PC-3 (cell line): Measurements from ENCODE around the gene DPF1.

Experiments
- EZH2 ChIP-seq: fragments of 300-600 bp; sonication (generic); IDR thresholded peaks from one replicate; pipeline ENCODE4 v1.6.1; 2017; ENCODE audit warnings: antibody characterized with exemption, mild to moderate bottlenecking, low read length; ENCODE audit not compliant: unreplicated experiment
- EZH2phosphoT487 ChIP-seq: fragments of 300-600 bp; sonication (generic); IDR thresholded peaks from 2 replicates; pipeline ENCODE4 v1.6.1; 2018; ENCODE audit warnings: mild to moderate bottlenecking, antibody characterized with exemption, low read length, borderline replicate concordance
- TF ChIP-seq, protein P1 (sequence below): fragments of 300-600 bp; sonication (generic); conservative IDR thresholded peaks from 2 replicates; pipeline ENCODE4 v1.5.1; 2017; ENCODE audit warnings: antibody characterized with exemption, low read depth, mild to moderate bottlenecking, low read length

DNA sequence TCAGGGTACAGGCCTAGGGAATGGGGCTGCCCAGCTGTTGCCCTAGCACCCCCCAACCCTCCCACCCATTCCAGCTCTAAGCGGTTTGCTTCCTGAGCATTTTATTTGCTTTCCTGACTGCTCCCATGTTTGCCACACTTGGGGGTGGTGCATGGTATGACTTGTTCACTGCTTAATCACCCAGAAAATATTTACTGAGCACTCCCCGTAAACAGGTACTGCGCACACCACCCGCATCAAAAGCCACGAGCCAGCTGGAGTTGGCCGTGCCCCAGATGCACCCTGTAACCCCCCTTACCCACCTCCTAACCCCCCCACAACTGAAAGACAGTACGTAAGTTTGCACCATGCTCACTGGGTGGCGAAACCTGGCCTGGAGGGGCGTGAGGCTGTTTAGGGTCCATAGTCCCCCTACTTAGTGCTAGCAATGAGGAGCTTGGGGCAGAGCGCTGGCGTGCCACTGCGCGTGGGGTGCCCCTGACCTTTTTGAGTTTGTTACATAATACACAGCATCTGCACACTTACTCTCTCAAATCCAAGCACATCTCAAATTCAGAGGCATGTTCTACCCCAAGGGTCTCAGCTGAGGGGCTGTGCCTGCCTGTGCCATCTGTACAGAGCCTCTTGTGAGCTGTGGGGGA lies 29.8 kb downstream of the DPF1 start:
- TF ChIP-seq, protein P1, sequence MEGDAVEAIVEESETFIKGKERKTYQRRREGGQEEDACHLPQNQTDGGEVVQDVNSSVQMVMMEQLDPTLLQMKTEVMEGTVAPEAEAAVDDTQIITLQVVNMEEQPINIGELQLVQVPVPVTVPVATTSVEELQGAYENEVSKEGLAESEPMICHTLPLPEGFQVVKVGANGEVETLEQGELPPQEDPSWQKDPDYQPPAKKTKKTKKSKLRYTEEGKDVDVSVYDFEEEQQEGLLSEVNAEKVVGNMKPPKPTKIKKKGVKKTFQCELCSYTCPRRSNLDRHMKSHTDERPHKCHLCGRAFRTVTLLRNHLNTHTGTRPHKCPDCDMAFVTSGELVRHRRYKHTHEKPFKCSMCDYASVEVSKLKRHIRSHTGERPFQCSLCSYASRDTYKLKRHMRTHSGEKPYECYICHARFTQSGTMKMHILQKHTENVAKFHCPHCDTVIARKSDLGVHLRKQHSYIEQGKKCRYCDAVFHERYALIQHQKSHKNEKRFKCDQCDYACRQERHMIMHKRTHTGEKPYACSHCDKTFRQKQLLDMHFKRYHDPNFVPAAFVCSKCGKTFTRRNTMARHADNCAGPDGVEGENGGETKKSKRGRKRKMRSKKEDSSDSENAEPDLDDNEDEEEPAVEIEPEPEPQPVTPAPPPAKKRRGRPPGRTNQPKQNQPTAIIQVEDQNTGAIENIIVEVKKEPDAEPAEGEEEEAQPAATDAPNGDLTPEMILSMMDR = no peak
- TF ChIP-seq EZH2 = no peak
- no peak for TF ChIP-seq EZH2phosphoT487
